Psoas muscle (tissue), 8 donors: ENCODE data around the gene IER5L. TPM values are rescaled to one million over a fixed set of nuclear protein-coding genes. Genes with fewer than 3 reads are reported as not detected.

Source experiments
- ATAC-seq, 4 donors: fragments of 200-7000 bp; cut with Tn5 transposase; one replicate each; pipeline ENCODE4 v1.9.1; 2020; ENCODE audit warnings: moderate library complexity in 3 of 4, mild to moderate bottlenecking in 2 of 4
- DNase-seq, 2 donors: peaks; one replicate each; pipeline ENCODE4 v3.0.0-alpha.2; 2020
- H3K27ac ChIP-seq: fragments of 200-600 bp; one replicate; pipeline ENCODE4 v1.8.0; 2022
- H3K27me3 ChIP-seq, 3 donors: fragments of 200-600 bp in 1 of 3; one replicate each; pipeline versions ENCODE4 v1.6.1 to v1.8.0; 2013 to 2022; ENCODE audit warnings: low read length in 2 of 3, mild to moderate bottlenecking in 2 of 3, moderate library complexity in 1 of 3; ENCODE audit not compliant: insufficient read depth in 3 of 3
- H3K36me3 ChIP-seq, 2 donors: fragments of 200-600 bp in 1 of 2; one replicate each; pipeline versions ENCODE4 v1.6.1 to v1.8.0; 2013 to 2022; ENCODE audit warnings: low read depth in 1 of 2, mild to moderate bottlenecking in 1 of 2, moderate library complexity in 1 of 2; ENCODE audit not compliant: insufficient read depth in 1 of 2
- H3K4me1 ChIP-seq: fragments of 200-600 bp; one replicate; pipeline ENCODE4 v1.8.0; 2022
- H3K4me3 ChIP-seq: fragments of 200-600 bp; one replicate; pipeline ENCODE4 v1.8.0; 2022; ENCODE audit warnings: mild to moderate bottlenecking
- H3K9me3 ChIP-seq: fragments of 200-600 bp; one replicate; pipeline ENCODE4 v1.8.0; 2022
- CTCF ChIP-seq: fragments of 200-600 bp; IDR thresholded peaks from one replicate; pipeline ENCODE4 v1.8.0; 2022; ENCODE audit warnings: antibody characterized with exemption
- WGBS, 3 donors: extraction: QIAGEN DNeasy Blood & Tissue Kit; methylation state at CpG; one replicate each; pipeline versions ENCODE4 v1.1.6 to v1.1.7; 2013; 5-methylcytosine and 5-hydroxymethylcytosine counted together
- intact Hi-C, 2 donors: fragments of 100-400 bp; cut with DNase I; formaldehyde crosslinking; loops; one replicate each; pipeline versions ENCODE4 v1.11.0 to v1.14.2; 2022
- polyA plus RNA-seq, 3 donors: library from polyadenylated mRNA; stranded (reverse); fragments of 200-250 nt; gene quantifications; one replicate each; pipeline ENCODE4 v1.2.3, GENCODE V29; 2013
- total RNA-seq, 4 donors: library from RNA; stranded (reverse); fragmentation: NEBNext Ultra II Directional in 2 of 4; extraction: Animal tissue kit (Norgen Biotek cat#: 25700) in 2 of 4; gene quantifications; one replicate each; pipeline versions ENCODE4 v1.2.1 to v1.2.4, GENCODE V29; 2021 to 2023
- donor health status: healthy with polysubstance abuse.
- donor health status: DM: no; HTN: no; CAD: no; lungs with moderate emphysema.
- donor health status: Bipolar disorder and iron deficiency.
- donor health status: healthy.
- donor health status: DM: yes; HTN: yes; CAD: no.
- donor health status: DM: no; HTN: no; CAD: no.
- donor health status: DM: no; HTN: no; CAD: no.
- donor health status: DM: yes; HTN: yes; CAD: no.

IER5L gene
- total and polyA plus RNA-seq, 7 donors: 1.4 to 8.3 (median 3.0) TPM

- H3K4me3 ChIP-seq: no peak overlapping the region
- WGBS, 3 donors: 90 to 91% (median 91%) methylated on average over 13 to 17 of the region's 17 CpGs
- ATAC-seq: no peak
- intact Hi-C loops: no loop called here
- peak; percentile 7 to 26 for DNase-seq
- no peaks in the 10 kb centered on the region for H3K27me3 ChIP-seq
- H3K4me1 ChIP-seq: no peaks in the 10 kb centered on the region
- TF ChIP-seq CTCF: no peak
- H3K27ac ChIP-seq: peak overlapping the region; percentile 30
- H3K36me3 ChIP-seq: no peaks in the 10 kb centered on the region
- H3K9me3 ChIP-seq: no peaks in the 10 kb centered on the region
Measured at GRCh38 chr9:129224618-129225489, 46.8 kb upstream of the IER5L start.

DNA sequence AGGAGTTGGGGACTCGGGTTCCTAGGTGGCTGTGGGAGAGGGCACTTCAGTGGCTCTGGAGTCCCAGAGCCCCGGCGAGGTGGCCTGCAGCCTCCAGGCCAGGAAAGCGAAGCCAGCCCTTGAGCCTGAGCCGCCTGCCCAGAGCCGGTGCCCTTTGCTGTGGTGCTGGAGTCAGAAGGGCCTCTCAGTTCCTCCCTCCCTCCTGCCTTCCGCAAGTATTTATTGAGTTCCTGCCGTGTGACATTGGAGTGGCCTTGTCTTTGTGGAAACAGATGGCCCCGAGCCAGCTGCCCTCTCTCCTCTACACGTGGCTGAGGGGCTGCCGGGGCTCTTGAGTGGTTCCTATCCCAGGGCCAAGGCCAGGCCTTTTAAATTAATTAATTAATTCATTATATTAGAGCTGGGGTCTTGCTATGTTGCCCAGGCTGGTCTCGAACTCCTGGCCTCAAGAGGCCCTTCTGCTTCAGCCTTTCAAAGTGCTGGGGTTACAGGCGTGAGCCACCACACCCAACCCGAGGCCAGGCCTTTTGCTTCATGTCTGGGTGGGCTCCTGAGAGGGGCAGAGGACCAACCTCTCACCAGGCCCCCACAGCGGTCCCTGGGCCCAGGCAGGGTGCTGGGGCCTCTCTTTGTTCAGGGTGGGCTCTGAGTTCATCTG, 45.6 kb upstream of the IER5L start:
- no peak overlapping the region for H3K27ac ChIP-seq

DNA sequence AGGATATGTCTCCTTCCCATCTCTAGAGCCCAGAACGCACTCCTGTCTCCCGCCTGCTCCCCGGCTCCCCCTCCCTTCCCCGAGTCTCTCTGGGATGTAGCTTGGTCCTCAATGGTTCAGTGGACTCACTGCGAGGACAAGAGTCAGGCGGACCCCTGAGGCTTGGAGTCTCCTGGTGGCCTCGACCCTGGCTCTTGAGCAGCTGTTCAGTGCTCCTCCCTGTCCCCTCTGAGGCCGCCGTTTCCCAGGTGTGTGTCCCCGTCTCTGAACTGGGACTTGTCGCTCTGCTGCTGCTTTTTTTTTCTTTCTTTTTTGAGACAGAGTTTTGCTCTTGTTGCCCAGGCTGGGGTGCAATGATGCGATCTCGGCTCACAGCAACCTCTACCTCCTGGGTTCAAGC, 44.8 kb upstream of the IER5L start:
- Histone ChIP-seq H3K9me3 (no peaks in the 10 kb centered on the region), H3K27ac (no peak overlapping the region), H3K27me3 (no peaks in the 10 kb centered on the region), H3K36me3 (no peaks in the 10 kb centered on the region), H3K4me3 (no peak overlapping the region), H3K4me1 (no peaks in the 10 kb centered on the region)
- no peak for TF ChIP-seq CTCF
- ATAC-seq (no peak), DNase-seq (no peak)
- intact Hi-C loops: no loop called here
- WGBS, 3 donors: 82 to 91% (median 85%) methylated on average over 13 of the region's 13 CpGs

More for the DNA sequence above, 45.6 kb upstream of the IER5L start:
- no peaks in the 10 kb centered on the region for H3K4me1 ChIP-seq
- no peaks in the 10 kb centered on the region for H3K9me3 ChIP-seq
- no peaks in the 10 kb centered on the region for H3K36me3 ChIP-seq
- no peak for TF ChIP-seq CTCF
- intact Hi-C loops: no loop called here
- 80 to 85% (median 82%) methylated on average over 15 of the region's 15 CpGs for WGBS, 3 donors
- no peak for ATAC-seq
- no peaks in the 10 kb centered on the region for H3K27me3 ChIP-seq
- H3K4me3 ChIP-seq: no peak overlapping the region
- no peak for DNase-seq

GRCh38 chr9:129221979-129222635, 44.0 kb upstream of the IER5L start:
- Histone ChIP-seq H3K4me3 (no peak overlapping the region), H3K27me3 (no peaks in the 10 kb centered on the region), H3K9me3 (no peaks in the 10 kb centered on the region), H3K27ac (no peak overlapping the region), H3K36me3 (no peaks in the 10 kb centered on the region), H3K4me1 (no peaks in the 10 kb centered on the region)
- no peak for ATAC-seq
- no peak for TF ChIP-seq CTCF
- 79 to 81% (median 81%) methylated on average over 15 of the region's 15 CpGs for WGBS, 3 donors
- intact Hi-C loops: no loop called here
- DNase-seq: no peak
